Iris pigment epithelial cell (primary cell): ENCODE data around the gene TAF12.
A peak's percentile ranks its signal among the peaks of the same experiment; 100 is the strongest.
"Not testable (repeated sequence)": the region's sequence is repeated elsewhere in the genome, so short reads cannot be mapped to it uniquely, and the experiment has no call there.

Experiments used
- DNase-seq: peaks from one replicate; pipeline ENCODE4 v3.0.0-alpha.2; 2011; ENCODE audit warnings: low read depth

Gene TAF12

GRCh38 chr1:28644494-28644893 is 1.6 kb upstream of the TAF12 start:
- DNase-seq, result no peak

DNA sequence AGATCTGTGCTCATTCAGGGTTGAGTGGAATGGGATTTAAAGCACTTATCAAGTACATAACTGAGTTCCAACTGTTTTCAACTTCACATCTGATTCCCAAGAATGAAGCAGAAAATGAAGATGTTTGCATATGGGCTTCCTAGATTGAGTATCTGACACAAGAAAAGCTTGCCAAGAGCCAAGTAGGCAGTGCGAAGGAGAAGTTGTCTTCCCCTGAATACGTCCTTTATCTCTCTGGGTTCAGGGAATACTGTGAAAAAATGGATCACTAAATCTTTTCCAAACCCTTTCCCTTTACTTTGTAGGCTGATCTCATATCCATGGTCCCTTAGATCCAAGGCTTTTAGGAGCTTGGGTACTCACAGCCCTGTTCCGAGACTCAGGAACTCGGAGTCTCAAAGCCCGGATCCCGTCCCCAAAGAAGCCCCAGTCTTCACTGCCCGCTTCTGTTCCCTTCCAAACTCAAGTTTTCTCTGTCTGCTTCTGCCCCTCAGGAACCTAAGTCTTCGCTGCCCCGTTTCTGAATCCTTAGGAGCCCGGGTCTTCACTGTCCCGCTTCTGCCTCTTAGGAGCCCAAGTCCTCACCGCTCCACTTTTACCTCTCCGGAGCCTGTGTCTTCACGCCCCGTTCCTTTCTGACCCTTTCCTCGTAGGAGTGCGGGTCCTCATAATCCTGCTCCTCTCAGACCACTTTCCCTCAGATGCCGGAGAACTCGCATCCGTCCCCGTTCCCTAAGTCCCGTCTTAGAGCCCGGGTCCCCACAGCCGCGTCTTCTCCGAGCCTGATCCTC is 616 bp downstream of the TAF12 start:
- DNase-seq, result peak; percentile 41

DNA sequence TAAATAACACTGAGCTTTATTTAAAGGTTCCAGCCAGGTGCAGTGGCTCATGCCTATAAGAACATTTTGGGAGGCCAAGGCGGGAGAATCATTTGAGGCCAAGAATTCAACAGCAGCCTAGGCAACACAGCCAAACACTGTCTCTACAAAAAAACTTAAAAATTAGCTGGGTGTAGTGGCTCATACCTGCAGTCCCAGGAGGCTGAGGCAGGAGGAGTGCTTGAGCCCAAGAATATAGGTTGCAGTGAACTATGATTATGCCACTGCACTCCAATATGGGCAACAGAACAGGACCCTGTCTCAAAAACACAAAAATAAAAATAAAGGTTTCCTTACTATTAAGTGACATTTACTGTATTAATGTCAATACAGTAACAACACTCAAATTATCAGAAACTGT is 2.1 kb downstream of the TAF12 start:
- DNase-seq, result peak; percentile 23

GRCh38 chr1:28632560-28632959 is 10.3 kb downstream of the TAF12 start:
- no peak for DNase-seq

DNA sequence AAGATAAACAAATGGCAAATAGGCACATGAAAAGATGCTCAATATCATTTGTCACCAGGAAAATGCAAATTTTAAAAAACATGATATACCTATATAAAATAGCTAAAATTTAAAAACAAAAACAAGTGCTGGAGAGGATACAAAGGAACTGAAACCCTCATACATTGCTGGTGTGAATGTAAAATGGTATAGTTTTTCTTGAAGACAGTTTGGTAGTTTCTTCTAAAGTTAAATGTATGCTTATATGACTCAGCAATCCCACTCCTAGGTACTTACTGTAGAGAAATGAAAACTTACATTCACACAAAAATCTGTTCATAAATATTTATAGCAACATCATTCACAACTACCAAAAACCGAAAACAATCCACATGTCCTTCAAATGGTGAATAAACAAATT is 11.2 kb downstream of the TAF12 start:
- DNase-seq, result no peak

DNA sequence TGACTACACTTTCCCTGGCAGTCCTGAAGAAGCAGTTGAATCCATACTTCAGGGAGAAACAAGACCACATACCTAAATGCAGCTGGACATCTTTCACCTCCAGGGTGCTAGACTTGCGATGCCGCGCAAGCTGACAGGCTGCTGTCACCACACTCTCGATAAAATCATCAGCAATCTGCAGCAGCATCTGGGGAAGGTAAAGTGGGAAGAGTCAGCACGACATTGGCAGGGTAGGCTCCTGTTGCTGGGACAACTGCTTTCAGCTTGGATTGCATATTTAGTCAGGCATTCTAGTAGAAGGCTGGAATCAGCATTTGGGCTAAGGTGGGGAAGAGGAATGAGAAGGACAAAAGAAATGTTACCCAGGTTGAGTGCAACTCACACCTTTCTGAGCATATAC is 29.7 kb downstream of the TAF12 start:
- DNase-seq, result no peak

DNA sequence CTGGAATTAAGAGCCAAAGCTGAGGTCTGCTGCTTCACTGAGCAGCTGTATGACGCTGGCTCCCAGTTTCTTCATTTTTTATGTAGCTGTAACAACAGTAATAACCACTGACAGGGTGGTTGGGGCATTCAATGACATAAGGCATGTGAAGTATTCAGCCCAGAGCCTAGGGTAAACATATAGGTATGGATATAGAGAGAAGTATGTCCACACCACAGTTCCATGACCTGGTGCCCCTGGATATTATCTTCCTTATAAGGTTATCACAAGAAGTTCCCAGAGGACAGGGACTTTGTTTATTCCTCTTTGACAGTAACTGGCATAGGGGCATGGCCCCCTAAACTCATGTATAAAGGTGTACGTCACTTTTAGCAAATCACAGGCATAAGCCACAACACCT is 36.1 kb downstream of the TAF12 start:
- peak; percentile 16 for DNase-seq

DNA sequence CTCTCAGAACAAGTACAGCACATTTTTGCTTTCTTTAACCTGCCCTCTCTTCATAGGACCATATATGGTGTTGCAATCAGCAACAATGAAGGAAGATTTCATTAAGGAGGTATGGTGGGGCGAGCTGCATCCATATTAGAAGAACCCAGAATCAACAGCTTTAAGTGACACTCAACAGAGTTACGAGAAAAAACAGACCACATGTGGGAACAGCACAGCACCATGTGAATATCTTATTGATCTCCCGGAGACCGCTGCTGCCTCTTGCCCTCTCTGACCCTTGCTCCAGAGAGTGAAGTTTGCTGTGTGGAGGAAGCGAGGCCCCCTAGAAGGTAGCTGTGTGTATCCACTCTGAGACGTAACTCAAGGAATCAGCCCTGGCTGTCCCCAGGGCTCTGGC is 37.9 kb downstream of the TAF12 start:
- no peak for DNase-seq

DNA sequence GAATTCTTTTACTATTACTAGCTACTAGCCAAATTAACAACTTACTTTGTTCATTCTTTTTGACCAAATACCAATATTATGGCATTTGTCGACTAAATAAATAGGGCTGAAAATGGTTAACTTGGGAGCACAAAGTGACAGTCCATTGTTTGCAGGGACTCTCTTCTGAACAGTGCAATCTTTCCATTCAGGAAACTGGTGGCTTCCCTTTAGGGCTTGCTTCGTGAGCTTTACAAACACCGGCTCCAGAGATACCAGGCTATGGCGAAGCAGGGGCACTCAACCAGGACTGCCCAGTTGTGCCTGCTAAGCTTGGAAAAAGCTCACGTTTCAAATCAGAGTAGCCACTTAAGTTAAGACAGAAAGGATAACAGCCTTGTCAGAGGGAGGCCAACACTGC is 38.5 kb downstream of the TAF12 start:
- no peak for DNase-seq

- DNase-seq, result peak; percentile 79
These were observed 40.1 kb downstream of the TAF12 start for GRCh38 chr1:28602536-28603439.

- peak; percentile 92 for DNase-seq
These were observed 41.2 kb downstream of the TAF12 start for GRCh38 chr1:28601696-28602095.

DNA sequence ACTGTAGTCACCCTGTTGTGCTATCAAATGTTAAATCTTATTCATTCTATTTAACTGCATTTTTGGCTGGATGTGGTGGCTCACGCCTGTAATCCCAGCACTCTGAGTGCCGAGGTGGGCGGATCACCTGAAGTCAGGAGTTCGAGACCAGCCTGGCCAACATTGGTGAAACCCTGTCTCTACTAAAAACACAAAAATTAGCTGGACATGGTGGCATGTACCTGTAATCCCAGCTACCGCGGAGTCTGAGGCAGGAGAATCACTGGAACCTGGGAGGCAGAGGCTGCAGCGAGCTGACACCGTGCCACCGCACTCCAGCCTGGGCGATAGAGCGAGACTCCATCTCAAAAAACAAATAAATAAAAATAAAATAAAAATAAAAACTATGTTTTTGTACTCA is 46.6 kb downstream of the TAF12 start:
- not testable (repeated sequence) for DNase-seq

DNA sequence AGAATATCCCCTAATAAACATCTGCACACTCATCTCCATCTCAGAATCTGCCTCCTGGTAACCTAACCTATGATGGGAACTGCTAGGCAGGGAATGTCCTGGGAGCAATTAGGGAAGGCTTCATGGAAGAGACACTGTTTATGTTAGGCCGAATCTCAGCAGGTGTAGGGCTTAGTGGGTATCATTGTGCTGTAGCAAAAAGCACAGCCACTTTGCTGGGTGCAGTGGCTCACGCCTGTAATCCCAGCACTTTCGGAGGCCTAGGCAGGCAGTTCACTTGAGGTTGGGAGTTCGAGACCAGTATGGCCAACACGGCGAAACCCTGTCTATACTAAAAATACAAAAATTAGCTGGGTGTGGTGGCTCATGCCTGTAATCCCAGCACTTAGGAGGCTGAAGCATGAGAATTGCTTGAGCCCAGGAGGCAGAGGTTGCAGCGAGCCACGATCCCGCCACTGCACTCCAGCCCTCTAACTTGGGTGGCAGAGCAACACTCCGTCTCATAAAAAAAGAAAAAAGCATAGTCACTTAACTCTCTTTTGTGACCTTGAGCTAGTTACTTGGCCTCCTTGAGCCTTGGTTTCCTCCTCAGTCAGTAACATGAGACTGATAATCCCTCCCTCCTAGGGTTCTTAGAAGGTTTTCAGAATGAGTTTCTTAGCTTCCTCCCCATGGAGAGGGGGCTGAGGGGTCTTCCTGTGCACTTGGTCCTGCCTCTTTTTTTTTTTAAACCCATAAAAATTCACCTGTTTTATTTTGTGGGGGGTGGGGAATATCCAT is 47.3 kb downstream of the TAF12 start:
- no peak for DNase-seq

DNA sequence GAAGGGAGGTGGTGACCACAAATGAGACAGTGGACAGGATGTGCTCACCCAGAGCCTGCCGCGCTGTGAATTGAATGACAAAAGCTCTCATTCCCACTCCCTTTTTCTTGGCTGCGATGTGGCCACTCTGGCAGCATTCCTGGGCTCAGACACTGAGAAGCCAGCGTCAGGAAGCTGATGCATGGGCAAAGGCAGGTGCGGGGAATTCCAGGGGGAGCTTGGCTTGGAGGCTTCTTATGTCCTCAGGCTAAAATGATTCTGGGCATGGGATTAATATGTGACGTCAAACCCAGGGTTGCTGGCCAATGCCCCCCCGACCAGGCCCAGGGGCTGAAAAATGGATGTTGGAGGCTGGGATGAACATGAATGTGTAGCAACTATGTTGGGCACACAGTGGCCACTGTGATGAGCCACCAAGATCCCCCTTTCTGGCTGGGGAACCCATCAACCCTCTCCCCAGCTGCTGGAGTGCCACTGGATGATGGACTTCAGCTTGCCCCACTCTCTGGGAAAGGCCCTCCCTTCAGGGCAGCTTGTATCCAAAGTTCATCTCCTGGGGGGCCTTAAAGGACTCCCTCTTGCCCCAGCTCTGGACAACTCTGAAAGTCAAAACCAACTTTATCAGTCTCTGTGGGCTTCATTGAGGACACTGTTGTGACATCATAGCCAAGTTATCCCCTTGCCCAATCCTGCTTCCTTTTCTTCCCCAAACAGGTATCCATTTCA is 48.0 kb downstream of the TAF12 start:
- not testable (repeated sequence) for DNase-seq

DNA sequence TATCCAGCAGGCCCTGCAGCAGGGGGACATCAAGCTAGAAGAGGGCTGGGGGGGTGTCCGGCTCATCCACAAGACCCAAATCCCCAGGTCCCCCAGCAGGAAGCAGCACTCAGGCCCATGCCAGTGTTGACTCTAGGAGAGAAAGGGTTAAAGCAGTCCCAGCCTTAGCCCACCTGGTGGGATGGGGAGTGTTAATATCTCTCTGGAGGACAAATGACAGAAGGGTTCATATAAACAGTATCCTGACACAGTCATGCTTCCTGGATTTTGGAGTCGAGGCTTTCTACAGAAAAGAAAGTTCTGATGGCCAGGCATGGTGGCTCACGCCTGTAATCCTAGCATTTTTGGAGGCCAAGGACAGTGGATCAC is 48.9 kb downstream of the TAF12 start:
- not testable (repeated sequence) for DNase-seq

GRCh38 chr1:28592321-28593071 is 50.4 kb downstream of the TAF12 start:
- no peak for DNase-seq

DNA sequence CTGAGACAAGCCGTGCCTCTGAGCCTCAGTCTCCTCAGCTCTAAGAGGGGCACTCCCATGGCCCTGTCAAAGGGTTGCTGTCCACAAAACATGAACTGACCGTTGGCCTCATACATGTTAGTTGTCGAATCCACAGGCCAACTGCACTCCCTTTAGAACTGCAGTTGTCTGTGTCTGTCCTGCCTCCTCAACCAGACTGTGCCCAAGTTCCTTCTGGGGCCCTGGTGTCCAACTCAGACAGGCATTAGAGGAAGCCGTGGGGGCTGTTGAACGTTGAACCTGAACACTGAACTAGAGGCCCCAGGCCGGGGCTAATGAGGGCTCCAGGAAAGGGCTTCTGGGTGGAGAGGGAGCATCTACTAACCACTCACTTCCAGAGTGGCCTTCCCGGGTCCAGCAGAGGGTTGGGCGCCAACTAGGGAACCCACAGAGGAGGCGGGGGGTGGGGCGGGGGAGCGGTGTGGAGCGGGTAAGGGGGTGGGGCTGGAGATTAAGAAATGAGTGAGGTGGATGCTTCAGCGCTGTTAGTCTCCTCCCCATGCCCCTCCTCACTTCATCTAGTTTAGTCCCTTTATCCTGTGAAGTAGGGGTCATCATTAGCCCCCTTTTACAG is 51.1 kb downstream of the TAF12 start, which contains the start of gene RAB42:
TSS of gene RAB42 (plus strand) at position 558 of the 613 bp plus-strand sequence. CDS start 247 bp downstream, outside the sequence.
- no peak for DNase-seq

DNA sequence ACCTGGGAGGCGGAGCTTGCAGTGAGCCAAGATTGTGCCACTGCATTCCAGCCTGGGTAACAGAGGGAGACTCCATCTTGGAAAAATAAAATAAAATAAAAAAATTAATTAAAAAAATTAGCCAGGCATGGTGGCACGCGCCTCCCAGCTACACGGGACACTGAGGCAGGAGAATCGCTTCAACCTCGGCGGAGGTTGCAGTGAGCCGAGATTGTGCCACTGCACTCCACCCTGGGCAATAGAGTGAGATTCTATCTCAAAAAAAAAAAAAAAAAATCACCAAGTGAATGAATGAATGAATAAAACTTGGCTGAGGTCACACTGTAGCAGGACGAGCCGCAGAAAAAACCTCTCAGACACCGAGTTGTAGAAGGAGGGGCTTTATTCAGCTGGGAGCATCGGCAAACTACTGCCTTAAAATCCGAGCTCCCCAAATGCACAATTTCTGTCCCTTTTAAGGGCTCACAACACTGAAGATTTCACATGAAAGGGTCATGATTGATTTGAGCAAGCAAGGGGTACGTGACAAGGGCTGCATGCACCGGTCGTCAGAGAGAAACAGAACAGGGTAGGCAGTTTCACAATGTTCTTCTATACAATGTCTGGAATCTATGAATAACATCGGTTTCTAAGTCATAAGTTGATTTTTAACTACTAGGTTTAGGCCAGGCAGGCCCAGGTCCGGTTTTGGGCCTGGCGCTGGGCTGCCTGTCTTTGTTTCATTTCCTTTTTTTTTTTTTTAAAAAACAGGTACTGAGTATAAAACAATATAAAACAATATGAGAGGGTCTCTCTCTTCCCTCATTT is 56.1 kb downstream of the TAF12 start:
- not testable (repeated sequence) for DNase-seq

- no peak for DNase-seq
These were observed 60.6 kb downstream of the TAF12 start for GRCh38 chr1:28582248-28582615.
